Mesenchymal stem cell (in vitro differentiated cells and primary cell): ENCODE results near the gene ERBB4.
"Not testable (repeated sequence)": the region's sequence is repeated elsewhere in the genome, so short reads cannot be mapped to it uniquely, and the experiment has no call there.

Experiments
- DNase-seq: peaks from one replicate; pipeline ENCODE4 v3.0.0-alpha.2; 2013
- H2AFZ ChIP-seq: one replicate; pipeline ENCODE4 v1.6.1; 2013; ENCODE audit warnings: low read depth, mild to moderate bottlenecking, control low read depth, inconsistent platforms, low read length, moderate library complexity
- H2AK5ac ChIP-seq: 2 replicates; pipeline ENCODE4 v1.6.1; 2013; ENCODE audit warnings: low read length, moderate library complexity, mild to moderate bottlenecking, inconsistent platforms; ENCODE audit not compliant: severe bottlenecking
- H2BK120ac ChIP-seq: one replicate; pipeline ENCODE4 v1.6.1; 2013; ENCODE audit warnings: low read depth, mild to moderate bottlenecking, inconsistent platforms, low read length, moderate library complexity
- H2BK12ac ChIP-seq, 2 experiments: one replicate each; pipeline ENCODE4 v1.6.1; 2013; ENCODE audit warnings: inconsistent platforms in 2 of 2, low read length in 2 of 2, mild to moderate bottlenecking in 2 of 2, moderate library complexity in 2 of 2, control low read depth in 1 of 2
- H2BK15ac ChIP-seq: one replicate; pipeline ENCODE4 v1.6.1; 2013; ENCODE audit warnings: mild to moderate bottlenecking, low read depth, inconsistent platforms; ENCODE audit not compliant: poor library complexity, severe bottlenecking
- H2BK5ac ChIP-seq: 2 replicates; pipeline ENCODE4 v1.6.1; 2013; ENCODE audit warnings: low read depth, mild to moderate bottlenecking, low read length, control low read depth, inconsistent platforms; ENCODE audit not compliant: poor library complexity, severe bottlenecking
- H3K14ac ChIP-seq, 2 experiments: one replicate each; pipeline ENCODE4 v1.6.1; 2013; ENCODE audit warnings: inconsistent platforms in 2 of 2, low read length in 2 of 2, control low read depth in 1 of 2, mild to moderate bottlenecking in 1 of 2, moderate library complexity in 1 of 2
- H3K18ac ChIP-seq, 2 experiments: one replicate each; pipeline ENCODE4 v1.6.1; 2013; ENCODE audit warnings: inconsistent platforms in 2 of 2, low read length in 2 of 2, control low read depth in 1 of 2, low read depth in 1 of 2, mild to moderate bottlenecking in 1 of 2
- H3K23ac ChIP-seq, 2 experiments: one replicate each; pipeline ENCODE4 v1.6.1; 2013; ENCODE audit warnings: inconsistent platforms in 2 of 2, low read length in 2 of 2, mild to moderate bottlenecking in 2 of 2, moderate library complexity in 2 of 2, control low read depth in 1 of 2
- H3K27ac ChIP-seq: 2 replicates; pipeline ENCODE4 v1.5.1; 2013; ENCODE audit warnings: mild to moderate bottlenecking, moderate library complexity, low read length, control low read depth, inconsistent platforms; ENCODE audit not compliant: poor library complexity, severe bottlenecking
- H3K27me3 ChIP-seq, 2 experiments: 2 replicates each; pipeline versions ENCODE4 v1.6.1 to v1.7.0; 2013; ENCODE audit warnings: low read length in 2 of 2, mild to moderate bottlenecking in 2 of 2, moderate library complexity in 2 of 2, control low read depth in 1 of 2, inconsistent platforms in 1 of 2; ENCODE audit not compliant: control insufficient read depth in 1 of 2, insufficient read depth in 1 of 2
- H3K36me3 ChIP-seq, 2 experiments: 2 replicates each; pipeline versions ENCODE4 v1.6.1 to v1.7.0; 2013; ENCODE audit warnings: low read length in 2 of 2, control low read depth in 1 of 2, inconsistent platforms in 1 of 2, low read depth in 1 of 2, mild to moderate bottlenecking in 1 of 2; ENCODE audit not compliant: insufficient read depth in 2 of 2, control insufficient read depth in 1 of 2
- H3K4ac ChIP-seq, 2 experiments: one replicate each; pipeline ENCODE4 v1.6.1; 2013; ENCODE audit warnings: inconsistent platforms in 2 of 2, low read length in 2 of 2, mild to moderate bottlenecking in 2 of 2, moderate library complexity in 2 of 2, control low read depth in 1 of 2, low read depth in 1 of 2
- H3K4me1 ChIP-seq: 2 replicates; pipeline ENCODE4 v1.6.1; 2013; ENCODE audit warnings: low read depth, low read length, control low read depth; ENCODE audit not compliant: control insufficient read depth, insufficient read depth
- H3K4me2 ChIP-seq: 2 replicates; pipeline ENCODE4 v1.6.1; 2013; ENCODE audit warnings: low read length, mild to moderate bottlenecking, inconsistent platforms; ENCODE audit not compliant: poor library complexity, severe bottlenecking
- H3K4me3 ChIP-seq, 2 experiments: 2 replicates each; pipeline versions ENCODE4 v1.5.1 to v1.7.0; 2013; ENCODE audit warnings: low read length in 2 of 2, mild to moderate bottlenecking in 2 of 2, control low read depth in 1 of 2, low read depth in 1 of 2; ENCODE audit not compliant: insufficient read depth in 1 of 2
- H3K79me1 ChIP-seq: replicated peaks from 2 replicates; pipeline ENCODE4 v1.6.1; 2013; ENCODE audit warnings: mild to moderate bottlenecking, control low read depth, low read length, inconsistent platforms; ENCODE audit not compliant: poor library complexity, severe bottlenecking
- H3K9ac ChIP-seq: 2 replicates; pipeline ENCODE4 v1.7.0; 2013; ENCODE audit warnings: mild to moderate bottlenecking, low read length, moderate library complexity
- H3K9me3 ChIP-seq: 2 replicates; pipeline ENCODE4 v1.7.0; 2013; ENCODE audit warnings: mild to moderate bottlenecking, low read length; ENCODE audit not compliant: control insufficient read depth
- H4K8ac ChIP-seq: one replicate; pipeline ENCODE4 v1.6.1; 2013; ENCODE audit warnings: inconsistent platforms, mild to moderate bottlenecking, low read length, moderate library complexity
- H4K91ac ChIP-seq: one replicate; pipeline ENCODE4 v1.6.1; 2013; ENCODE audit warnings: mild to moderate bottlenecking, low read length, inconsistent platforms
- WGBS: methylation state at CpG from one replicate; pipeline ENCODE4 v1.1.7; 2013; ENCODE audit warnings: mixed read lengths; 5-methylcytosine and 5-hydroxymethylcytosine counted together

The ERBB4 gene

GRCh38 chr2:212477571-212477970 is 61.0 kb downstream of the ERBB4 start:
- no peak overlapping the region for H3K27ac ChIP-seq
- no peak overlapping the region for H3K18ac ChIP-seq
- H2AFZ ChIP-seq, result no peak overlapping the region
- H3K4me2 ChIP-seq, result no peak overlapping the region
- H3K4me3 ChIP-seq, result no peak overlapping the region
- H3K23ac ChIP-seq, result no peak overlapping the region
- H3K4ac ChIP-seq, result no peak overlapping the region
- H2BK15ac ChIP-seq, result no peak overlapping the region
- H3K4me1 ChIP-seq, result no peaks in the 10 kb centered on the region
- no peak overlapping the region for H2BK5ac ChIP-seq
- no peak overlapping the region for H3K9ac ChIP-seq
- H3K9me3 ChIP-seq, result no peaks in the 10 kb centered on the region
- no peak overlapping the region for H2AK5ac ChIP-seq
- no peaks in the 10 kb centered on the region for H3K36me3 ChIP-seq
- no peak overlapping the region for H4K91ac ChIP-seq
- H4K8ac ChIP-seq, result no peak overlapping the region
- H3K79me1 ChIP-seq, result no peaks in the 10 kb centered on the region
- no peak for DNase-seq
- WGBS, result 93% methylated on average over 2 of the region's 2 CpGs
- H2BK120ac ChIP-seq, result no peak overlapping the region
- H2BK12ac ChIP-seq, result no peak overlapping the region
- H3K27me3 ChIP-seq, result no peaks in the 10 kb centered on the region
- no peak overlapping the region for H3K14ac ChIP-seq

GRCh38 chr2:212473211-212473610 is 65.4 kb downstream of the ERBB4 start:
- H3K4me1 ChIP-seq, result no peaks in the 10 kb centered on the region
- no peaks in the 10 kb centered on the region for H3K27me3 ChIP-seq
- H4K8ac ChIP-seq, result no peak overlapping the region
- H3K79me1 ChIP-seq, result no peaks in the 10 kb centered on the region
- no peak overlapping the region for H2BK15ac ChIP-seq
- no peak overlapping the region for H3K4me2 ChIP-seq
- H3K27ac ChIP-seq, result no peak overlapping the region
- WGBS, result no CpG with 5 or more reads among the region's 1 CpG
- no peak overlapping the region for H4K91ac ChIP-seq
- H2BK12ac ChIP-seq, result no peak overlapping the region
- H3K4ac ChIP-seq, result no peak overlapping the region
- DNase-seq, result no peak
- no peak overlapping the region for H3K9ac ChIP-seq
- H3K36me3 ChIP-seq, result no peaks in the 10 kb centered on the region
- H2BK5ac ChIP-seq, result no peak overlapping the region
- H3K18ac ChIP-seq, result no peak overlapping the region
- no peak overlapping the region for H3K4me3 ChIP-seq
- no peak overlapping the region for H2BK120ac ChIP-seq
- H2AK5ac ChIP-seq, result no peak overlapping the region
- H3K9me3 ChIP-seq, result no peaks in the 10 kb centered on the region
- no peak overlapping the region for H3K14ac ChIP-seq
- H3K23ac ChIP-seq, result no peak overlapping the region
- no peak overlapping the region for H2AFZ ChIP-seq

GRCh38 chr2:212467551-212467950 is 71.1 kb downstream of the ERBB4 start:
- H4K8ac ChIP-seq, DNase-seq, H3K27ac ChIP-seq, H3K4ac ChIP-seq, H3K36me3 ChIP-seq, H3K4me2 ChIP-seq, H3K4me3 ChIP-seq, H3K18ac ChIP-seq, H2AK5ac ChIP-seq, H2BK15ac ChIP-seq, H3K9me3 ChIP-seq, H2BK12ac ChIP-seq, H3K27me3 ChIP-seq, H3K4me1 ChIP-seq, H2AFZ ChIP-seq, H3K23ac ChIP-seq, H3K9ac ChIP-seq, H2BK120ac ChIP-seq, H4K91ac ChIP-seq, H2BK5ac ChIP-seq, H3K14ac ChIP-seq, H3K79me1 ChIP-seq: not testable (repeated sequence)
- 68% methylated on average over 2 of the region's 2 CpGs for WGBS

GRCh38 chr2:212465456-212465855 is 73.1 kb downstream of the ERBB4 start:
- Histone ChIP-seq H3K4me1 (no peaks in the 10 kb centered on the region), H3K23ac (no peak overlapping the region), H2BK5ac (no peak overlapping the region), H3K4ac (no peak overlapping the region), H3K4me3 (no peak overlapping the region), H2AFZ (no peak overlapping the region), H3K14ac (no peak overlapping the region), H3K9ac (no peak overlapping the region), H4K91ac (no peak overlapping the region), H3K27ac (no peak overlapping the region), H3K18ac (no peak overlapping the region), H2BK12ac (no peak overlapping the region), H3K4me2 (no peak overlapping the region), H4K8ac (no peak overlapping the region), H2BK120ac (no peak overlapping the region), H3K9me3 (no peaks in the 10 kb centered on the region), H2BK15ac (no peak overlapping the region), H3K79me1 (no peaks in the 10 kb centered on the region), H2AK5ac (no peak overlapping the region), H3K36me3 (no peaks in the 10 kb centered on the region), H3K27me3 (no peaks in the 10 kb centered on the region)
- 95% methylated on average over 1 of the region's 1 CpG for WGBS
- DNase-seq, result no peak
